SU-DHL-6 (cell line): ENCODE data around the gene FOLR1.
"Not testable (repeated sequence)": the region's sequence is repeated elsewhere in the genome, so short reads cannot be mapped to it uniquely, and the experiment has no call there.

Experiments used
- H2AFZ ChIP-seq: fragments of 200-600 bp; sonication (generic); 2 replicates; pipeline ENCODE4 v1.6.1; 2014; ENCODE audit warnings: low read depth, mild to moderate bottlenecking, moderate library complexity, mixed read lengths, antibody characterized with exemption, low read length; ENCODE audit not compliant: severe bottlenecking
- H3F3A ChIP-seq: fragments of 200-600 bp; shearing (Covaris generic); 2 replicates; pipeline ENCODE4 v1.6.0; 2016; ENCODE audit warnings: antibody characterized with exemption, mild to moderate bottlenecking; ENCODE audit not compliant: insufficient read depth
- H3K27ac ChIP-seq: fragments of 200-600 bp; sonication (generic); 2 replicates; pipeline ENCODE4 v1.5.1; 2016; ENCODE audit warnings: low read depth, mild to moderate bottlenecking, low read length, moderate library complexity, mixed read lengths
- H3K27me3 ChIP-seq: fragments of 200-600 bp; sonication (generic), shearing (Covaris generic); 2 replicates; pipeline ENCODE4 v1.6.0; 2014; ENCODE audit warnings: mild to moderate bottlenecking, low read length
- H3K36me3 ChIP-seq: fragments of 200-600 bp; sonication (generic); 2 replicates; pipeline ENCODE4 v1.6.1; 2014; ENCODE audit warnings: mild to moderate bottlenecking, low read length, mixed read lengths
- H3K4me2 ChIP-seq: fragments of 300-600, 200-600 bp; shearing (Covaris generic), sonication (generic); 2 replicates; pipeline ENCODE4 v1.6.0; 2014; ENCODE audit warnings: low read length, low read depth, mild to moderate bottlenecking; ENCODE audit not compliant: poor library complexity, severe bottlenecking
- H3K4me3 ChIP-seq: fragments of 200-600 bp; sonication (generic); 2 replicates; pipeline ENCODE4 v1.5.1; 2014; ENCODE audit warnings: antibody characterized with exemption, low read length, mild to moderate bottlenecking, mixed read lengths; ENCODE audit not compliant: insufficient read depth, poor library complexity, severe bottlenecking
- H3K79me2 ChIP-seq: fragments of 200-600 bp; sonication (generic); 2 replicates; pipeline ENCODE4 v1.6.1; 2014; ENCODE audit warnings: mild to moderate bottlenecking, low read length, moderate library complexity; ENCODE audit not compliant: insufficient read depth
- H3K9ac ChIP-seq: fragments of 200-600 bp; sonication (generic); 2 replicates; pipeline ENCODE4 v1.7.0; 2014; ENCODE audit warnings: mild to moderate bottlenecking, low read length
- H3K9me2 ChIP-seq: fragments of 200-600 bp; sonication (generic); replicated peaks from 2 replicates; pipeline ENCODE4 v1.6.1; 2014; ENCODE audit warnings: low read length; ENCODE audit not compliant: insufficient read depth
- H3K9me3 ChIP-seq: fragments of 200-600 bp; sonication (generic); 2 replicates; pipeline ENCODE4 v1.6.1; 2014; ENCODE audit warnings: low read length, mixed read lengths; ENCODE audit not compliant: insufficient read depth
- H4K20me1 ChIP-seq: fragments of 200-600 bp; sonication (generic); 2 replicates; pipeline ENCODE4 v1.6.1; 2014; ENCODE audit warnings: low read depth, mild to moderate bottlenecking, antibody characterized with exemption, low read length, moderate library complexity, mixed read lengths
- EZH2phosphoT487 ChIP-seq: fragments of 200-600 bp; sonication (generic), shearing (Covaris generic); conservative IDR thresholded peaks from 2 replicates; pipeline ENCODE4 v1.6.1; 2018; ENCODE audit warnings: mild to moderate bottlenecking, antibody characterized with exemption, low read length, moderate library complexity, mixed read lengths
- TF ChIP-seq, protein P1 (sequence below): fragments of 200-600 bp; sonication (generic); IDR thresholded peaks from one replicate; pipeline ENCODE4 v1.5.1; 2017; ENCODE audit warnings: antibody characterized with exemption, mild to moderate bottlenecking, low read length, moderate library complexity; ENCODE audit not compliant: insufficient read depth, poor library complexity, severe bottlenecking

FOLR1 gene

DNA sequence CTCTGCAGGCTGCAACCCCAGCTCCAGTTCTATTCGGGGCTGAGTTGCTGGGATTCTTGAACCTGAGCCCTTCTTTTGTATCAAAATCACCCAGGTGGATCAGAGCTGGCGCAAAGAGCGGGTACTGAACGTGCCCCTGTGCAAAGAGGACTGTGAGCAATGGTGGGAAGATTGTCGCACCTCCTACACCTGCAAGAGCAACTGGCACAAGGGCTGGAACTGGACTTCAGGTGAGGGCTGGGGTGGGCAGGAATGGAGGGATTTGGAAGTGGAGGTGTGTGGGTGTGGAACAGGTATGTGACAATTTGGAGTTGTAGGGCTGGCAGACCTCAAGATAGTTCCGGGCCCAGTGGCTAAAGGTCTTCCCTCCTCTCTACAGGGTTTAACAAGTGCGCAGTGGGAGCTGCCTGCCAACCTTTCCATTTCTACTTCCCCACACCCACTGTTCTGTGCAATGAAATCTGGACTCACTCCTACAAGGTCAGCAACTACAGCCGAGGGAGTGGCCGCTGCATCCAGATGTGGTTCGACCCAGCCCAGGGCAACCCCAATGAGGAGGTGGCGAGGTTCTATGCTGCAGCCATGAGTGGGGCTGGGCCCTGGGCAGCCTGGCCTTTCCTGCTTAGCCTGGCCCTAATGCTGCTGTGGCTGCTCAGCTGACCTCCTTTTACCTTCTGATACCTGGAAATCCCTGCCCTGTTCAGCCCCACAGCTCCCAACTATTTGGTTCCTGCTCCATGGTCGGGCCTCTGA, 3.8 kb downstream of the FOLR1 start:
- no peak overlapping the region for H3K27ac ChIP-seq
- no peaks in the 10 kb centered on the region for H3K79me2 ChIP-seq
- H3K9me2 ChIP-seq, result no peaks in the 10 kb centered on the region
- H2AFZ ChIP-seq, result no peak overlapping the region
- H3K4me3 ChIP-seq, result no peak overlapping the region
- H3K9ac ChIP-seq, result no peak overlapping the region
- no peaks in the 10 kb centered on the region for H3K27me3 ChIP-seq
- no peaks in the 10 kb centered on the region for H3F3A ChIP-seq
- no peaks in the 10 kb centered on the region for H3K36me3 ChIP-seq
- no peak for TF ChIP-seq EZH2phosphoT487
- TF ChIP-seq, protein P1, sequence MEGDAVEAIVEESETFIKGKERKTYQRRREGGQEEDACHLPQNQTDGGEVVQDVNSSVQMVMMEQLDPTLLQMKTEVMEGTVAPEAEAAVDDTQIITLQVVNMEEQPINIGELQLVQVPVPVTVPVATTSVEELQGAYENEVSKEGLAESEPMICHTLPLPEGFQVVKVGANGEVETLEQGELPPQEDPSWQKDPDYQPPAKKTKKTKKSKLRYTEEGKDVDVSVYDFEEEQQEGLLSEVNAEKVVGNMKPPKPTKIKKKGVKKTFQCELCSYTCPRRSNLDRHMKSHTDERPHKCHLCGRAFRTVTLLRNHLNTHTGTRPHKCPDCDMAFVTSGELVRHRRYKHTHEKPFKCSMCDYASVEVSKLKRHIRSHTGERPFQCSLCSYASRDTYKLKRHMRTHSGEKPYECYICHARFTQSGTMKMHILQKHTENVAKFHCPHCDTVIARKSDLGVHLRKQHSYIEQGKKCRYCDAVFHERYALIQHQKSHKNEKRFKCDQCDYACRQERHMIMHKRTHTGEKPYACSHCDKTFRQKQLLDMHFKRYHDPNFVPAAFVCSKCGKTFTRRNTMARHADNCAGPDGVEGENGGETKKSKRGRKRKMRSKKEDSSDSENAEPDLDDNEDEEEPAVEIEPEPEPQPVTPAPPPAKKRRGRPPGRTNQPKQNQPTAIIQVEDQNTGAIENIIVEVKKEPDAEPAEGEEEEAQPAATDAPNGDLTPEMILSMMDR, result no peak
- no peaks in the 10 kb centered on the region for H4K20me1 ChIP-seq
- H3K4me2 ChIP-seq, result no peak overlapping the region
- no peaks in the 10 kb centered on the region for H3K9me3 ChIP-seq

DNA sequence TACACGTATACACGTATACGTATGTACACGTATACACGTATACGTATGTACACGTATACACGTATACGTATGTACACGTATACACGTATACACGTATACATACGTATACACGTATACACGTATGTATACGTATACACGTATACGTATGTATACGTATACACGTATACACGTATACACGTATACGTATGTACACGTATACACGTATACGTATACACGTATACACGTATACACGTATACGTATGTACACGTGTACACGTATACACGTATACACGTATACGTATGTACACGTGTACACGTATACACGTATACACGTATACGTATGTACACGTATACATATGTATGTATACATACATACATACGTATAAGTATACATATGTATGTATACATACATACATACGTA, 9.5 kb downstream of the FOLR1 start:
- not testable (repeated sequence) for H3F3A ChIP-seq, H3K27me3 ChIP-seq, H3K9ac ChIP-seq, H3K9me3 ChIP-seq, H3K9me2 ChIP-seq, H3K4me3 ChIP-seq, H2AFZ ChIP-seq, H3K79me2 ChIP-seq, H4K20me1 ChIP-seq, H3K4me2 ChIP-seq, H3K36me3 ChIP-seq, H3K27ac ChIP-seq

DNA sequence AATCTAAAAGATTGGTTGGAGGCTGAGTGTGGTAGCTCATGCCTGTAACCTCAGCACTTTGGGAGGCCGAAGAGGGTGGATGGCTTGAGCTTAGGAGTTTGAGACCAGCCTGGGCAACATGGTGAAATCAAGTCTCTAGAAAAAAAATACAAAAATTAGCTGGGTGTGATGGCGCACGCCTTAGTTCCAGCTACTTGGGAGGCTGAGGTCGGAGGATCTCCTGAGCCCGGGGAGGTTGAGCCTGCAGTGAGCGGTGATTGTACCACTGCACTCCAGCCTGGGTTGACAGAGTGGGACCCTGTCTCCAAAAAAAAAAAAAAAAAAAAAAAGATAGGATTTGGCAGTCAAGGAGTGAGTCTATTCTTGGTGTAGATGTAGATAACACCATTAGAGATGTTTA, 10.6 kb downstream of the FOLR1 start:
- H3K9me3 ChIP-seq, result no peaks in the 10 kb centered on the region
- no peak overlapping the region for H3K4me2 ChIP-seq
- TF ChIP-seq, protein P1, result no peak
- TF ChIP-seq EZH2phosphoT487, result no peak
- no peaks in the 10 kb centered on the region for H3K79me2 ChIP-seq
- H3K27ac ChIP-seq, result no peak overlapping the region
- no peak overlapping the region for H3K9ac ChIP-seq
- H3K9me2 ChIP-seq, result no peaks in the 10 kb centered on the region
- H3K36me3 ChIP-seq, result no peaks in the 10 kb centered on the region
- H3F3A ChIP-seq, result no peaks in the 10 kb centered on the region
- no peak overlapping the region for H3K4me3 ChIP-seq
- H2AFZ ChIP-seq, result no peak overlapping the region
- no peaks in the 10 kb centered on the region for H3K27me3 ChIP-seq
- no peaks in the 10 kb centered on the region for H4K20me1 ChIP-seq

DNA sequence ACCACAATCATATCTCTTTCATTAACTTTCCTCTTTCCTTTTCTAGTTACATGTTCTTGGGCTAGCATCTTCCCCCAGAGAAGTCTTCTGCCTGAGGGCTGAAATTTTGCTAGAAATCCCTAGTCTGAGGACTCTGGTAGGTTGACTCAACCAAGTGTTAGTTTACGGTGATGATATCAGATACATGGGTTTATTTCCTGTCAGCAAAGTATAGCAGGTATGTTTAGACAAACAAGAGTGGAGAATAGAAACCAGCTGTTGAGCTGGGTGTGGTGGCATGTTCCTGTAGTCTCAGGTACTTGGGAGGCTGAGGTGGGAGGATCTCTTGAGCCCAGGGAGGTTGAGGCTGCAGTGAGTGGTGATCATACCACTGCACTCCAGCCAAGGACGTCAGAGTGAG, 11.2 kb downstream of the FOLR1 start:
- H3K79me2 ChIP-seq, result no peaks in the 10 kb centered on the region
- no peaks in the 10 kb centered on the region for H3K36me3 ChIP-seq
- TF ChIP-seq, protein P1, result no peak
- no peak for TF ChIP-seq EZH2phosphoT487
- H3K9ac ChIP-seq, result no peak overlapping the region
- no peak overlapping the region for H3K27ac ChIP-seq
- no peak overlapping the region for H2AFZ ChIP-seq
- no peak overlapping the region for H3K4me3 ChIP-seq
- no peaks in the 10 kb centered on the region for H3K27me3 ChIP-seq
- H3K9me2 ChIP-seq, result no peaks in the 10 kb centered on the region
- H4K20me1 ChIP-seq, result no peaks in the 10 kb centered on the region
- no peaks in the 10 kb centered on the region for H3K9me3 ChIP-seq
- no peak overlapping the region for H3K4me2 ChIP-seq
- H3F3A ChIP-seq, result no peaks in the 10 kb centered on the region
